Upper lobe of right lung (tissue), 1 donor: ENCODE measurements around the gene PHYH. TPM values are rescaled to one million over a fixed set of nuclear protein-coding genes. Genes with fewer than 3 reads are reported as not detected.
"Not testable (repeated sequence)": the region's sequence is repeated elsewhere in the genome, so short reads cannot be mapped to it uniquely, and the experiment has no call there.

Source experiments
- ATAC-seq: fragments of 200-7000 bp; cut with Tn5 transposase; one replicate; pipeline ENCODE4 v1.9.1; 2020; ENCODE audit warnings: mild to moderate bottlenecking, moderate library complexity
- DNase-seq: peaks from one replicate; pipeline ENCODE4 v3.0.0-alpha.2; 2020
- H3K27ac ChIP-seq: fragments of 200-600 bp; one replicate; pipeline ENCODE4 v1.8.0; 2022
- H3K27me3 ChIP-seq: fragments of 200-600 bp; one replicate; pipeline ENCODE4 v1.8.0; 2022; ENCODE audit warnings: mild to moderate bottlenecking
- H3K36me3 ChIP-seq: fragments of 200-600 bp; one replicate; pipeline ENCODE4 v1.8.0; 2022
- H3K4me1 ChIP-seq: fragments of 200-600 bp; one replicate; pipeline ENCODE4 v1.8.0; 2022
- H3K4me3 ChIP-seq: fragments of 200-600 bp; one replicate; pipeline ENCODE4 v1.8.0; 2022; ENCODE audit warnings: mild to moderate bottlenecking
- H3K9me3 ChIP-seq: fragments of 200-600 bp; one replicate; pipeline ENCODE4 v1.8.0; 2022
- intact Hi-C: fragments of 100-400 bp; cut with DNase I; formaldehyde crosslinking; loops from one replicate; pipeline ENCODE4 v1.11.0; 2022
- total RNA-seq: library from RNA; stranded (reverse); fragmentation: NEBNext Ultra II Directional; extraction: Animal tissue kit (Norgen Biotek cat#: 25700); gene quantifications from one replicate; pipeline ENCODE4 v1.2.1, GENCODE V29; 2021
- TF ChIP-seq, protein P1 (sequence below): fragments of 200-600 bp; IDR thresholded peaks from one replicate; pipeline ENCODE4 v1.8.0; 2022; ENCODE audit warnings: antibody characterized with exemption
- donor health status: DM: no; HTN: yes; CAD: no; lungs with severe emphysema.

Gene PHYH
- total RNA-seq, 1 donor from 2014 or later, result 29.6 TPM

DNA sequence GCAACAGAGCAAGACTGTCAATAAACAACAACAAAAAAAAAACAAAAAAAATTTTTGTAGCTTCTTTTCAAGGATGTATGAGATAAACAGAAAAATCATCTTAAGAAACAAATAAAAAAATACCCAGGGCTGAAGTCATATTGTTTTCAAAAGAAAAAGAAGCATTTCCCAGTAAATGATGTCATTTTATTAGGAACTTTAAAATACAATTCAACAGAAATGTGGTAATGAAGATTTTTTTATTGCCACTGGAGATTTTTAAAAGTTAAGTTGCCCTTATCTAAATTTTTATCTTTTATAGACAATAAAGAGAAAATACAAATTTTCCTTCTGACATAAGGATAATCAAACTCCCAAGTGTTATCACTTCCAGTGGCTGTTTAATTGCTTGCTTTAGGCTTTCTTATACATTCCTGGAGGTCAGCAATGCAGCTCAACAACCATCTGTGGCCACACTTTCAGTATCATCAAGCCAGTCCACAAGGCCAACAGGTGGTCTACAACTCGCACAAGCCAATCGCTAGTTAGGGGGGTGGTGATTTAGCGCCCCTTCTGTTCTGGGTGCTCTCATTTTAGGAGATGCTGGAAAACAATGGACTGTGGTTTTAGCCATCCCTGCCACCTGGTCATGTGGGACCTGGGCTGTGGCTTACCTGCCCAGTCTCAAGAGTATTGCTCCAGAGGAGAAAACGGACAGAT lies 37.4 kb upstream of the PHYH start:
- intact Hi-C loops, result no loop called here
- peaks cover 25% of the 10 kb centered on the region for H3K36me3 ChIP-seq
- ATAC-seq, result no peak
- H3K4me3 ChIP-seq, result no peak overlapping the region
- no peaks in the 10 kb centered on the region for H3K4me1 ChIP-seq
- H3K27ac ChIP-seq, result no peak overlapping the region
- H3K27me3 ChIP-seq, result no peaks in the 10 kb centered on the region
- DNase-seq, result no peak
- TF ChIP-seq, protein P1, sequence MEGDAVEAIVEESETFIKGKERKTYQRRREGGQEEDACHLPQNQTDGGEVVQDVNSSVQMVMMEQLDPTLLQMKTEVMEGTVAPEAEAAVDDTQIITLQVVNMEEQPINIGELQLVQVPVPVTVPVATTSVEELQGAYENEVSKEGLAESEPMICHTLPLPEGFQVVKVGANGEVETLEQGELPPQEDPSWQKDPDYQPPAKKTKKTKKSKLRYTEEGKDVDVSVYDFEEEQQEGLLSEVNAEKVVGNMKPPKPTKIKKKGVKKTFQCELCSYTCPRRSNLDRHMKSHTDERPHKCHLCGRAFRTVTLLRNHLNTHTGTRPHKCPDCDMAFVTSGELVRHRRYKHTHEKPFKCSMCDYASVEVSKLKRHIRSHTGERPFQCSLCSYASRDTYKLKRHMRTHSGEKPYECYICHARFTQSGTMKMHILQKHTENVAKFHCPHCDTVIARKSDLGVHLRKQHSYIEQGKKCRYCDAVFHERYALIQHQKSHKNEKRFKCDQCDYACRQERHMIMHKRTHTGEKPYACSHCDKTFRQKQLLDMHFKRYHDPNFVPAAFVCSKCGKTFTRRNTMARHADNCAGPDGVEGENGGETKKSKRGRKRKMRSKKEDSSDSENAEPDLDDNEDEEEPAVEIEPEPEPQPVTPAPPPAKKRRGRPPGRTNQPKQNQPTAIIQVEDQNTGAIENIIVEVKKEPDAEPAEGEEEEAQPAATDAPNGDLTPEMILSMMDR, result no peak
- H3K9me3 ChIP-seq, result no peaks in the 10 kb centered on the region

DNA sequence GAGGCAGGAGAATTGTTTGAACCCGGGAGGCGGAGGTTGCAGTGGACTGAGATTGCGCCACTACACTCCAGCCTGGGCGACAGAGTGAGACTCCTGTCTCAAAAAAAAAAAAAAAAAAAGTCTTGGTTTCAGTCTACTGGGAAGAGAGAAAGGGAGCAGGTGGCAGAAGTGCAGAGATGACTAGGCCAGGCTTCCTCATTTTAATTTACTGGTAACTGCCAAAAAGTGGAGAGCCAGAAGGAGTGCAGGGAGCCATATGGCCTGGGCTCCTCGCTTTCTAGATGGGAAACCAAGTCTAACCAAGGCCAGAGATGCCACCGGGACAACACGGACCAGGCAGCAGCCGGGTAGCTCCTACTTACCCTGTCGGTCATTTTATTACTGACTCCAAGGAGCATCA lies 36.0 kb upstream of the PHYH start:
- intact Hi-C loops, result no loop called here
- ATAC-seq (no peak), DNase-seq (no peak)
- Histone ChIP-seq H3K27me3 (no peaks in the 10 kb centered on the region), H3K9me3 (no peaks in the 10 kb centered on the region), H3K4me1 (no peaks in the 10 kb centered on the region), H3K36me3 (peaks cover 37% of the 10 kb centered on the region), H3K4me3 (no peak overlapping the region), H3K27ac (no peak overlapping the region)
- TF ChIP-seq, protein P1, result no peak

DNA sequence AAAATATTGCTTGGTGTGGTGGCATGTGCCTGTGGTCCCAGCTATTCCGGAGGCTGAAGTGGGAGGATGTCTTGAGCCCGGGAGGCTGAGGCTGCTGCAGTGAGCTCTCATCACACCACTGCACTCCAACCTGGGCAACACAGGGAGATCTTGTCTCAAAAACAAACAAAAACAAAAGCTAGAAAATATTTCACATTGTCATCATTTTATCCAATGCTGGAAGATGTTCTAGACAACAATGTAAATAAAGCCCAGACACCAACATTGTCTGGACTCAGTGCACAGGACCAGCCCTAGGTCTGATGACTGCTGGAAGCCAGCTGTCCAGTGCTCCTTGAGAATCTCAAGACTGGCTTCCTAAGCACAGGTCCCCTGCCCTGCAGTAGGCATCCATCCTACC lies 34.7 kb upstream of the PHYH start:
- Histone ChIP-seq H3K9me3 (no peaks in the 10 kb centered on the region), H3K4me3 (no peak overlapping the region), H3K4me1 (no peaks in the 10 kb centered on the region), H3K27me3 (no peaks in the 10 kb centered on the region), H3K36me3 (peaks cover 46% of the 10 kb centered on the region), H3K27ac (no peak overlapping the region)
- intact Hi-C loops, result no loop called here
- TF ChIP-seq, protein P1, result no peak
- ATAC-seq, result no peak
- DNase-seq, result no peak

DNA sequence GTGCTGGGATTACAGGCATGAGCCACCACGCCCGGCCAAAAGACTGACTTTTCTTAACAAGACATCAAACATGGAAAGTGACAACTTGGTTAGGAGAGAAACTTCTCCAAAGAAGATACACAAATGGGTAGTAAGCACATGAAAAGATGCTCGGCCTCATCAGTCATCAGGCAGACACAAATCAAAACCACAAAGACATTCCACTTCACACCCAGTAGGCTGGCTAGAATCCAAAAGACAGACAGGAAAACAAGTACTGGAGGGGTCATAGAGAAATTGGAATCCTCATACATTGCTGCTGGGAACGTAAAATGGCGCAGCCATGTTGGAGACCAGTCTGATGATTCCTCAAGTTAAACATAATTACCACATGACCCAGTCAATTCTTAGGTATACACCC lies 31.8 kb upstream of the PHYH start:
- ATAC-seq, result no peak
- H3K9me3 ChIP-seq, result no peaks in the 10 kb centered on the region
- H3K27ac ChIP-seq, result no peak overlapping the region
- TF ChIP-seq, protein P1, result no peak
- no peak overlapping the region for H3K4me3 ChIP-seq
- no peaks in the 10 kb centered on the region for H3K4me1 ChIP-seq
- H3K27me3 ChIP-seq, result no peaks in the 10 kb centered on the region
- intact Hi-C loops, result no loop called here
- DNase-seq, result no peak
- H3K36me3 ChIP-seq, result peaks cover 73% of the 10 kb centered on the region

DNA sequence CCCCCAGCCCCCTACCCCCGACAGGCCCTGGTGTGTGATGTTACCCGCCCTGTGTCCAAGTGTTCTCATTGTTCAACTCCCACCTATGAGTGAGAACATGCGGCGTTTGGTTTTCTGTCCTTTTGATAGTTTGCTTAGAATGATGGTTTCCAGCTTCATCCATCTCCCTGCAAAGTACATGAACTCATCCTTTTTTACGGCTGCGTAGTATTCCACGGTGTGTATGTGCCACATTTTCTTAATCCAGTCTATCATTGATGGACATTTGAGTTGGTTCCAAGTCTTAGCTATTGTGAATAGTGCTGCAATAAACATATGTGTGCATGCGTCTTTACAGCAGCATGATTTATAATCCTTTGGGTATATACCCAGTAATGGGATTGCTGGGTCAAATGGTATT lies 31.1 kb upstream of the PHYH start:
- H3K9me3 ChIP-seq, H3K27ac ChIP-seq, H3K4me3 ChIP-seq, H3K4me1 ChIP-seq, DNase-seq, intact Hi-C loops, ATAC-seq, H3K27me3 ChIP-seq: not testable (repeated sequence)
- peaks cover 76% of the 10 kb centered on the region for H3K36me3 ChIP-seq

DNA sequence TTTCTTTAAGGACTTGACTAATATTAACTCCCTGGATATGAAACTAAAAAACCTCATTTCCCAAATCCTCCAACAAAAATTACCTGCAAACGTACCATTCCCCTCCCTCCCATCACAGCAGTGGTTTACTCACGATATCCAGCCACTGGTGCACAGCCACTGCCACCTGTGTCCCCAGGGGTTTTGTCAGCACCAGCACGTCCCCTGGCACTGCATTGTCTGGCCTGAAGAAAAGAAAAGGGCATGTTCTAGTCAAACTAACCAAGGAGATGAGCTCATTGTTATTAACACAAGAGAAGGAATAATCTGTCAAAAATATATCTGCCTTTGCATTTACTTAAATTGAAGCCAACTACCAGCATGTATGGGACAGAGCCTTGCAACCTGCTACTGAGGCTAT lies 29.7 kb upstream of the PHYH start:
- no peak for ATAC-seq
- intact Hi-C loops, result no loop called here
- H3K27ac ChIP-seq, result no peak overlapping the region
- TF ChIP-seq, protein P1, result no peak
- no peaks in the 10 kb centered on the region for H3K9me3 ChIP-seq
- no peak overlapping the region for H3K4me3 ChIP-seq
- no peaks in the 10 kb centered on the region for H3K4me1 ChIP-seq
- H3K27me3 ChIP-seq, result no peaks in the 10 kb centered on the region
- peaks cover 85% of the 10 kb centered on the region for H3K36me3 ChIP-seq
- DNase-seq, result no peak
